GM18867 (cell line): Measurements from ENCODE around the gene ABI1.

Source experiments
- ATAC-seq: cut with Tn5 transposase; IDR thresholded peaks from one replicate; pipeline ENCODE4 v1.9.1; 2021; ENCODE audit warnings: mild to moderate bottlenecking, moderate library complexity; ENCODE audit not compliant: unreplicated experiment

The ABI1 gene

GRCh38 chr10:26721561-26721960, 139.2 kb downstream of the ABI1 start:
- ATAC-seq: no peak

- ATAC-seq: no peak
These were observed 143.3 kb downstream of the ABI1 start for GRCh38 chr10:26717476-26717875.

GRCh38 chr10:26715137-26715487, 145.6 kb downstream of the ABI1 start:
- no peak for ATAC-seq

- ATAC-seq: no peak
These were observed 146.2 kb downstream of the ABI1 start for GRCh38 chr10:26714415-26715136.

GRCh38 chr10:26711324-26711723, 149.4 kb downstream of the ABI1 start:
- ATAC-seq: no peak

- no peak for ATAC-seq
These were observed 153.8 kb downstream of the ABI1 start for GRCh38 chr10:26706936-26707335.

- ATAC-seq: no peak
These were observed 154.6 kb downstream of the ABI1 start for GRCh38 chr10:26706206-26706605.

GRCh38 chr10:26703974-26704373, 156.8 kb downstream of the ABI1 start:
- no peak for ATAC-seq

- no peak for ATAC-seq
These were observed 157.7 kb downstream of the ABI1 start for GRCh38 chr10:26703096-26703495.

- no peak for ATAC-seq
These were observed 159.7 kb downstream of the ABI1 start for GRCh38 chr10:26700884-26701630.

GRCh38 chr10:26699631-26700030, 161.1 kb downstream of the ABI1 start:
- no peak for ATAC-seq

GRCh38 chr10:26698909-26699308, 161.8 kb downstream of the ABI1 start:
- no peak for ATAC-seq

- ATAC-seq: no peak
These were observed 162.7 kb downstream of the ABI1 start for GRCh38 chr10:26697922-26698608.

- ATAC-seq: peak; percentile 86
These were observed 163.4 kb downstream of the ABI1 start, which contains the start of gene PDSS1 for GRCh38 chr10:26697163-26697921. Gene PDSS1, plus strand, starts transcription at chr10:26697701. Its CDS starts 11 bp downstream, at chr10:26697712.

- no peak for ATAC-seq
These were observed 164.0 kb downstream of the ABI1 start for GRCh38 chr10:26696786-26697162.
